Karpas-422 (cell line): ENCODE measurements around the gene NECTIN4. TPM values are rescaled to one million over a fixed set of nuclear protein-coding genes. Genes with fewer than 3 reads are reported as not detected.
A peak's percentile ranks its signal among the peaks of the same experiment; 100 is the strongest.
"Not testable (repeated sequence)": the region's sequence is repeated elsewhere in the genome, so short reads cannot be mapped to it uniquely, and the experiment has no call there.

Experiments
- DNase-seq: peaks from one replicate; pipeline ENCODE4 v3.0.0-alpha.2; 2015
- H2AFZ ChIP-seq: fragments of 200-600 bp; sonication (generic); 2 replicates; pipeline ENCODE4 v1.6.1; 2014; ENCODE audit warnings: antibody characterized with exemption, low read length, mixed read lengths
- H3K27ac ChIP-seq: fragments of 200-600 bp; sonication (generic); 2 replicates; pipeline ENCODE4 v1.5.1; 2014; ENCODE audit warnings: mild to moderate bottlenecking, low read length, moderate library complexity
- H3K27me3 ChIP-seq: fragments of 200-600 bp; sonication (generic); 2 replicates; pipeline ENCODE4 v1.6.1; 2014; ENCODE audit warnings: low read length, mixed read lengths
- H3K36me3 ChIP-seq: fragments of 200-600 bp; sonication (generic); 2 replicates; pipeline ENCODE4 v1.6.1; 2014; ENCODE audit warnings: low read length, mixed read lengths; ENCODE audit not compliant: insufficient read depth
- H3K4me1 ChIP-seq: fragments of 200-600 bp; sonication (generic); 2 replicates; pipeline ENCODE4 v1.6.1; 2014; ENCODE audit warnings: mild to moderate bottlenecking, low read length, mixed read lengths
- H3K4me2 ChIP-seq: fragments of 200-600 bp; sonication (generic); 2 replicates; pipeline ENCODE4 v1.6.1; 2014; ENCODE audit warnings: low read length, low read depth, mild to moderate bottlenecking; ENCODE audit not compliant: poor library complexity, severe bottlenecking
- H3K4me3 ChIP-seq: fragments of 200-600 bp; sonication (generic); 2 replicates; pipeline ENCODE4 v1.5.1; 2014; ENCODE audit warnings: mild to moderate bottlenecking, antibody characterized with exemption, low read length, mixed read lengths
- H3K79me2 ChIP-seq: fragments of 200-600 bp; sonication (generic); 2 replicates; pipeline ENCODE4 v1.6.1; 2014; ENCODE audit warnings: mild to moderate bottlenecking, low read length, mixed read lengths
- H3K9ac ChIP-seq: fragments of 200-600 bp; sonication (generic); 2 replicates; pipeline ENCODE4 v1.6.0; 2014; ENCODE audit warnings: low read length
- H3K9me2 ChIP-seq: fragments of 200-600 bp; sonication (generic), shearing (Covaris generic); replicated peaks from 2 replicates; pipeline ENCODE4 v1.6.0; 2014; ENCODE audit warnings: mild to moderate bottlenecking, low read length, moderate library complexity; ENCODE audit not compliant: insufficient read depth
- H3K9me3 ChIP-seq: fragments of 300-700, 200-600 bp; sonication (generic); 2 replicates; pipeline ENCODE4 v1.6.1; 2014; ENCODE audit warnings: low read length, mixed read lengths
- H4K20me1 ChIP-seq: fragments of 200-600 bp; sonication (generic); 2 replicates; pipeline ENCODE4 v1.6.1; 2014; ENCODE audit warnings: mild to moderate bottlenecking, antibody characterized with exemption, low read length, low read depth; ENCODE audit not compliant: insufficient read depth
- total RNA-seq: library from RNA; depleted of rRNA; stranded (reverse); fragments of >200 nt; shearing (Covaris generic); gene quantifications from 2 replicates; pipeline ENCODE4 v1.2.3, GENCODE V29; 2014; ENCODE audit warnings: low replicate concordance

The NECTIN4 gene
- total RNA-seq, 1 experiment from 2014 or later, result not detected

DNA sequence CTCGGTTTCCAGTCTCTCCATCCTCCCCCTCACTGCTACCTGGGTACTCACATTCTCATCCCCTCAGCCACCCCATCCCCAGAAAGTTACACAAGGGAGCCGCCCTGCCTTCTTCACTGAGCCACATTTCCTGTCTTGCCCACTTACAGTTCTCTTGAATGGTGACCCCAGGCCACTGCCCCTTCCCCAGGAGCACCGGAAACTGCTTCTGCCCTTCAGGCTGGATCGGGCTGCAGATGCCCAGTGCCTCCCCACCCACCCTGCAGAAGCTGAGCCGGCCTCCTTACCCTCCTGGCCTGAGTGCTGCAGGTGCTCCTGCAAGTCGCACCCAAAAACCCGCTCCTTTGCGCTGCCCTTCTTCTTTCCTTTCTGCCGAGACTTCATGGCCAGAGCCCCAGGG is 20.1 kb downstream of the NECTIN4 start:
- peak; percentile 58 for DNase-seq
- Histone ChIP-seq H2AFZ (no peak overlapping the region), H3K27ac (peak overlapping the region; percentile 94), H3K9me3 (no peaks in the 10 kb centered on the region), H3K4me2 (peak overlapping the region; percentile 98), H3K9ac (peak overlapping the region; percentile 99), H3K4me1 (peaks cover 30% of the 10 kb centered on the region), H3K36me3 (peaks cover 6% of the 10 kb centered on the region; the same call in 1 of the 2 replicates), H3K27me3 (no peaks in the 10 kb centered on the region), H4K20me1 (no peaks in the 10 kb centered on the region; the same call in 1 of the 2 replicates), H3K4me3 (peak overlapping the region; percentile 97), H3K9me2 (no peaks in the 10 kb centered on the region), H3K79me2 (peaks cover 53% of the 10 kb centered on the region)

DNA sequence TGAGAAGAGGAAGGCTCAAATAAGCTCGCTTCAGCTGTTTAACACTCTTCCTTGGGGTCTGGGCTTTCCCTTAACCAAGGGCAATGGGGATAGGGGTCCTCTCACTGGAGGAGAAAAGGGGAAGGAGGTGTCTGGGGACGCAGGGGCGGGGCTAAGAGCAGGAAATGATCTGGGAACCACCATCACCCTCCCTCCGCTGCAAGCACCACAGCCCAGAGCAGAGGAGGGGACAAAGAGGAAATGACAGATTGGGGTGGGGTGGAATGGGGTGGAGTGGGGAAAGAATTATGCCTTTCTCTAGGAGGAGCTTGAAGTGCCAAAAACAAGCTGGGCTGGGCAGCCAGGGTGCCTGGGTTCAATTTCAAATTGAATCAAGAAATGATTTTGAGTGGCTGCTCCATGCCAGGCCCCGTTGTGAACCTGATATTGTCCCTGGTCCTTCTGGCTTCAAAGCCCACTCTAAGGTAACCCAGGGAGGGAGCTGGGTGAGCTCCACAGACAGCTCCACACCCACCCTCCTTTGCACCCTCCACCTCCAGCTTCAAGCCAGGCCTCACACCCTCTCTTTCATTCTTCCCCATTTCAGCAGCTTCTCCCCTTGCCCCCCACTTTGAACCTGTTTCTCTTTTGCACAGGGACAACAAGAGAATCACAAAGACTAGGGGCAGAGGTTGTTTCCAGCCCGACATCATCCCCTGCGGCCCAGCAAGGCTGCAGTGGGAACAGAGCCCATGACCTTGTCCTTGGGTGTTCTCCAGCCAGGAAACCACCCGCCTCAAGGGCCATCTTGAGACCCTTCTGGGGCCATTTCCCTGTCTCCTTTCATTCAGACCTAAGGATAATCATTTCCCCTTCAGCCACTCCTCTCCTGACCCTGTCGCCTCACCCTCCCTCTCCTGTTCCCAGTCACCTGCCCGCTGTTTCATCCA is 20.8 kb downstream of the NECTIN4 start:
- no peak overlapping the region for H2AFZ ChIP-seq
- H3K9ac ChIP-seq, result peak overlapping the region; percentile 99

DNA sequence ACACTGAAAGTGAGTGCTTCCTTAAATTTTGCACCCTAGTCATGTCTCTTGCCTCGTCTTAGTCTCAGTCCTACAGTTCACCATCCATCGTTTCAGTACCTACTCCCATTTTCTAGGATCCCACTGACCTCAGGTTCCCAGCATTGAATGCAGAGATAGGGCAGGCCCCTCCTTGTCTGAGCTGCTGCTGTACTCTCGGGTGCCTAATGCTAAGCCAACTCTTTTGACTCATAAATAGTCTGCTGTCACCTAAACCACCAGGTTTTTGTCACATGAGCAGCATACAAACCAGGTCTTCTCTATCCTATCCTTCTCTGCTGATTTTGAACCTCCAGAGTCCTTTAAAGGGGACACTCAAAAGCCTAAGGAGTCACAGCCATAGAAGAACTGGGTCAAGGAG is 22.7 kb downstream of the NECTIN4 start:
- Histone ChIP-seq H3K9ac (no peak overlapping the region), H3K9me2 (no peaks in the 10 kb centered on the region), H2AFZ (no peak overlapping the region), H3K4me3 (no peak overlapping the region), H4K20me1 (no peaks in the 10 kb centered on the region; the same call in 1 of the 2 replicates), H3K4me2 (no peak overlapping the region), H3K9me3 (no peaks in the 10 kb centered on the region), H3K4me1 (peaks cover 30% of the 10 kb centered on the region), H3K27ac (no peak overlapping the region), H3K27me3 (no peaks in the 10 kb centered on the region), H3K36me3 (peaks cover 9% of the 10 kb centered on the region; the same call in 1 of the 2 replicates), H3K79me2 (peaks cover 73% of the 10 kb centered on the region)
- DNase-seq, result no peak

More for the DNA sequence above, 20.8 kb downstream of the NECTIN4 start:
- Histone ChIP-seq H3K4me3 (peak overlapping the region; percentile 97), H3K9me2 (no peaks in the 10 kb centered on the region), H3K79me2 (peaks cover 59% of the 10 kb centered on the region), H3K4me1 (peaks cover 30% of the 10 kb centered on the region), H3K27ac (peak overlapping the region; percentile 94), H3K4me2 (peak overlapping the region; percentile 98), H3K9me3 (no peaks in the 10 kb centered on the region), H3K36me3 (peaks cover 6% of the 10 kb centered on the region; the same call in 1 of the 2 replicates), H4K20me1 (no peaks in the 10 kb centered on the region; the same call in 1 of the 2 replicates), H3K27me3 (no peaks in the 10 kb centered on the region)
- DNase-seq, result peak; percentile 88

DNA sequence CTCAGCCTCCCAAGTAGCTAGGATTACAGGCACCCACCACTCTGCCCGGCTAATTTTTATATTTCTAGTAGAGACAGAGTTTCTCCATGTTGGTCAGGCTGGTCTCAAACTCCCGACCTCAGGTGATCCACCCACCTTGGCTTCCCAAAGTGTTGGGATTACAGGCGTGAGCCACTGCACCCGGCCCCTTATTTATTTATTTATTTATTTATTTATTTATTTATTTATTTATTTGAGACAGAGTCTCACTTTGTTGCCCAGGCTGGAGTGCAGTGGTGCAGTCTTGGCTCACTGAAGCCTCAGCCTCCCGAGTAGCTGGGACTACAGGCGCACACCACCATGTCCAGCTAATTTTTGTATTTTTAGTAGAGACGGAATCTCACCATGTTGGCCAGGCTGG is 23.7 kb downstream of the NECTIN4 start:
- DNase-seq, H3K36me3 ChIP-seq, H3K9ac ChIP-seq, H3K27ac ChIP-seq, H3K9me3 ChIP-seq, H4K20me1 ChIP-seq, H2AFZ ChIP-seq, H3K4me2 ChIP-seq, H3K27me3 ChIP-seq, H3K4me3 ChIP-seq, H3K9me2 ChIP-seq: not testable (repeated sequence)
- Histone ChIP-seq H3K4me1 (peaks cover 28% of the 10 kb centered on the region), H3K79me2 (peaks cover 81% of the 10 kb centered on the region)

DNA sequence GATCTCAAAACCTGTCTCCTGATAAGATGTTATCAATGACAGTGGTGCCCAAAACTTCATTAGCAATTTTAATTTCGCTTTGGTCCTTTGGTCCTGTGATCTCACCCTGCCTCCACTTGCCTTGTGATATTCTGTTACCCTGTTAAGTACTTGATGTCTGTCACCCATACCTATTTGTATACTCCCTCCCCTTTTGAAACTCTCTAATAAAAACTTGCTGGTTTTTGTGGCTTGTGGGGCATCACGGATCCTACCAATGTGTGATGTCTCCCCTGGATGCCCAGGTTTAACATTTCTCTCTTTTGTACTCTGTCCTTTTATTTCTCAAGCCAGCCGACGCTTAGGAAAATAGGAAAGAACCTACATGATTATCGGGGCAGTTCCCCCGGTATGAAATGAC is 25.4 kb downstream of the NECTIN4 start:
- not testable (repeated sequence) for DNase-seq, H3K4me2 ChIP-seq, H3K9me2 ChIP-seq, H3K9me3 ChIP-seq, H4K20me1 ChIP-seq, H3K4me3 ChIP-seq, H3K27me3 ChIP-seq, H3K9ac ChIP-seq, H2AFZ ChIP-seq, H3K27ac ChIP-seq
- H3K36me3 ChIP-seq, result peaks cover 14% of the 10 kb centered on the region; the same call in 1 of the 2 replicates
- peaks cover 20% of the 10 kb centered on the region for H3K4me1 ChIP-seq
- H3K79me2 ChIP-seq, result peaks cover 79% of the 10 kb centered on the region

DNA sequence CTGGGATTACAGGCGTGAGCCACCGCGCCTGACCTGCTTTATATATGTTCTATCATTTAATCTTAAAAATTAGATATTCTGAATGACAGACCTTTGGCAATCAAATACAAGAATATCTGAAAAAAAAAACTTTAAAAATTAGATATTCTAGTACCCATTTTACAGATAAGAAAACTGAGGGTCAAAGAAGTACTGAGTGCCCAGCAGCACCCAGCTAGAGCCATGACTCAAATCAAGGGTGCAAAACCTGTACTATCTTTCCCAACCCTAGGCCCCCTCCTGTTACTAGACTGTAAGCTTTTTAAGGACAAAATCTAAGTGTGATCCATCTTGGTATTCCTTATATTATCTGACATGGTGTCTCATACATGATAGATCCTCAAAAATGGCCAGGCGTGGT is 27.9 kb downstream of the NECTIN4 start:
- H3K36me3 ChIP-seq, result peaks cover 15% of the 10 kb centered on the region; the same call in 1 of the 2 replicates
- H4K20me1 ChIP-seq, result no peaks in the 10 kb centered on the region
- H3K4me1 ChIP-seq, result no peaks in the 10 kb centered on the region

DNA sequence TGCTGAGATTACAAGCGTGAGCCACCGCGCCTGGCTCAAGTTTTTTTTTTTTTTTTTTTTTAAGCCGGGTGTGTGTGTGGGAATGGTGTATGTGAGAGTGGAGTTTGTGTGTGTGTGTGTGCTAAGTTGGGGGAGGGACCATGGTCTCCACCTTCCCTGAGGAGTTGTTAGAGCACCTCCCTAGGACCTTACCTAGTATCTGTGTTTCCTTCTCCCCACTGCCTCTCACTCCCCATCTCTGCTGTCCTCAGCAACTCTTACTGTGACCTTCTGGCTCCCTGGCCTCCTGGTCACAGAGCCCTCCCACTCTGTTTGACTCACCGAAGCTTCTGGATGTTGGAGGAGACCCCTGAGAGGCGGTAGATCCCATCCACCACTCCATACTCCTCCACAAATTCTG is 30.1 kb downstream of the NECTIN4 start:
- Histone ChIP-seq H3K4me1 (no peaks in the 10 kb centered on the region), H3K36me3 (peaks cover 30% of the 10 kb centered on the region; the same call in 1 of the 2 replicates)

More for the DNA sequence above, 27.9 kb downstream of the NECTIN4 start:
- DNase-seq, result no peak
- Histone ChIP-seq H3K27ac (no peak overlapping the region), H3K4me3 (no peak overlapping the region), H2AFZ (no peak overlapping the region), H3K9me2 (no peaks in the 10 kb centered on the region), H3K27me3 (no peaks in the 10 kb centered on the region), H3K79me2 (peaks cover 58% of the 10 kb centered on the region), H3K9me3 (no peaks in the 10 kb centered on the region), H3K9ac (no peak overlapping the region), H3K4me2 (no peak overlapping the region)

DNA sequence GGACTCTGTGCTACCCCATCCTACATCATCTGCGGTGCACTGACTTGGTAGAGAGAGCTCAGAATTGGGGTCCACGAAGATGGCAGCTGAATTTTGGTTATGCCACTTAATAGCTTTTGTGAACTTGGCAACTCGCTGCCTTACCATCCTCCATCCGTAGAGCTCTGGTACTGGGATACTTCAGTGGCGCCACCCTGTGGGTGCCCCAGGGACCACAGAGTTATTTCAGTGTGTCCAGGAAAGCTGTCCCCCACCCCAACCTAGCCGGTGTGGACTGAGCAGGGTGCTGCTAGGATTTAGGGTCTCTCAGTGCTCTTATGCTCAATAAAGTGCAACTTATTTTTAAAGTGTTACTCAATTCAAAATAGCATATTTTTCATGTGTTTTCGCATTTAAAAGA is 34.6 kb downstream of the NECTIN4 start:
- no peak overlapping the region for H3K27ac ChIP-seq
- no peak overlapping the region for H3K9ac ChIP-seq
- H3K4me2 ChIP-seq, result no peak overlapping the region
- no peaks in the 10 kb centered on the region for H4K20me1 ChIP-seq
- H2AFZ ChIP-seq, result no peak overlapping the region
- H3K9me3 ChIP-seq, result no peaks in the 10 kb centered on the region
- H3K4me1 ChIP-seq, result no peaks in the 10 kb centered on the region
- no peaks in the 10 kb centered on the region for H3K27me3 ChIP-seq
- H3K4me3 ChIP-seq, result no peak overlapping the region
- no peaks in the 10 kb centered on the region for H3K9me2 ChIP-seq
- peaks cover 41% of the 10 kb centered on the region; the same call in 1 of the 2 replicates for H3K36me3 ChIP-seq
- no peak for DNase-seq
- peaks cover 13% of the 10 kb centered on the region for H3K79me2 ChIP-seq

More for the DNA sequence above, 30.1 kb downstream of the NECTIN4 start:
- Histone ChIP-seq H3K79me2 (peaks cover 45% of the 10 kb centered on the region), H3K9me2 (no peaks in the 10 kb centered on the region), H3K9me3 (no peaks in the 10 kb centered on the region), H3K27me3 (no peaks in the 10 kb centered on the region), H3K9ac (no peak overlapping the region), H2AFZ (no peak overlapping the region), H3K27ac (no peak overlapping the region), H3K4me3 (no peak overlapping the region), H3K4me2 (no peak overlapping the region), H4K20me1 (no peaks in the 10 kb centered on the region)
- DNase-seq, result no peak
